K562 (cell line): ENCODE measurements around the gene ARFGEF3. TPM values are rescaled to one million over a fixed set of nuclear protein-coding genes. Genes with fewer than 3 reads are reported as not detected.

Source experiments
- ATAC-seq: fragments of 200-7000 bp; cut with Tn5 transposase; 3 replicates; pipeline ENCODE4 v1.9.1; 2020; ENCODE audit warnings: moderate library complexity
- BruUV-seq: library from RNA; stranded (reverse); fragments of 400-500 nt; replicated peaks from 2 replicates; lab custom pipeline; 2021; lab: Mats Ljungman, UMichigan
- CTCF ChIA-PET: fragments of 300-600 bp; formaldehyde crosslinking; extraction: SDS; loops from one replicate; lab custom pipeline; 2021; ENCODE audit warnings: low intra/inter-chr PET ratio; lab: Yijun Ruan, JAX
- POLR2A ChIA-PET: fragments of 300-600, 350-650 bp; sonication (Branson Sonifier 250); formaldehyde crosslinking; extraction: SDS; loops from one replicate; lab custom pipeline; 2021; ENCODE audit warnings: antibody characterized with exemption, inconsistent platforms; lab: Yijun Ruan, JAX
- DNase-seq, 4 experiments: peaks; one replicate each; pipeline versions ENCODE4 v3.0.0 to v3.0.0-alpha.2; 2011 to 2018; ENCODE audit warnings: low spot score in 3 of 4, mixed read lengths in 3 of 4; ENCODE audit errors: extremely low read depth in 1 of 4
- FAIRE-seq: peaks from 2 replicates; lab custom pipeline; 2011; peaks lifted over from hg19 to GRCh38; lab: Jason Lieb, UNC
- H2AFZ ChIP-seq: 2 replicates; pipeline ENCODE4 v1.6.0; 2011; ENCODE audit warnings: low read depth, low read length, control low read depth, inconsistent platforms
- H3K27ac ChIP-seq: fragments of 200-600 bp; 3 replicates; pipeline ENCODE4 v1.8.0; 2011; ENCODE audit warnings: low read depth, mild to moderate bottlenecking, control low read depth, inconsistent platforms, low read length, moderate library complexity, mixed read lengths; ENCODE audit errors: extremely low read depth
- H3K27me3 ChIP-seq, 2 experiments: fragments of 300-600 bp in 1 of 2; 2 replicates in 1 of 2; 3 replicates in 1 of 2; pipeline versions ENCODE4 v1.6.0 to v1.8.0; 2011; ENCODE audit warnings: inconsistent platforms in 2 of 2, low read length in 2 of 2, mild to moderate bottlenecking in 1 of 2, mixed read lengths in 1 of 2, moderate library complexity in 1 of 2; ENCODE audit not compliant: control insufficient read depth in 2 of 2, insufficient read depth in 2 of 2
- H3K36me3 ChIP-seq: fragments of 300-600 bp; 3 replicates; pipeline ENCODE4 v1.8.0; 2011; ENCODE audit warnings: mild to moderate bottlenecking, low read length, inconsistent platforms; ENCODE audit not compliant: control insufficient read depth, insufficient read depth
- H3K4me1 ChIP-seq, 2 experiments: fragments of 200-600 bp in 1 of 2; replicated peaks in 1 of 2; 2 replicates in 1 of 2; 3 replicates in 1 of 2; pipeline versions ENCODE4 v1.5.1 to v1.8.0; 2011; ENCODE audit warnings: inconsistent platforms in 2 of 2, low read length in 2 of 2, mild to moderate bottlenecking in 1 of 2, mixed read lengths in 1 of 2, moderate library complexity in 1 of 2; ENCODE audit not compliant: control insufficient read depth in 2 of 2, insufficient read depth in 2 of 2
- H3K4me2 ChIP-seq: 2 replicates; pipeline ENCODE4 v1.6.1; 2011; ENCODE audit warnings: low read length, control low read depth, inconsistent platforms, mixed read lengths; ENCODE audit not compliant: insufficient read depth
- H3K4me3 ChIP-seq: fragments of 200-600 bp; sonication (generic), shearing (Covaris generic); 2 replicates; pipeline ENCODE4 v1.5.1; 2016; ENCODE audit warnings: control low read depth, inconsistent platforms
- H3K79me2 ChIP-seq: fragments of 200-600 bp; 3 replicates; pipeline ENCODE4 v1.8.0; 2011; ENCODE audit warnings: low read length, inconsistent platforms; ENCODE audit not compliant: control insufficient read depth, insufficient read depth
- H3K9ac ChIP-seq, 2 experiments: 2 replicates each; pipeline versions ENCODE4 v1.6.0 to v1.6.1; 2011; ENCODE audit warnings: low read depth in 2 of 2, low read length in 2 of 2, control low read depth in 1 of 2, inconsistent platforms in 1 of 2, mild to moderate bottlenecking in 1 of 2, mixed read lengths in 1 of 2; ENCODE audit not compliant: insufficient read depth in 1 of 2
- H3K9me1 ChIP-seq: one replicate; pipeline ENCODE4 v1.6.0; 2011; ENCODE audit warnings: inconsistent platforms, mild to moderate bottlenecking, low read length, moderate library complexity; ENCODE audit not compliant: control insufficient read depth, insufficient read depth
- H3K9me3 ChIP-seq: replicated peaks from 2 replicates; pipeline ENCODE4 v1.5.1; 2011; ENCODE audit warnings: low read depth, low read length, inconsistent platforms; ENCODE audit not compliant: control insufficient read depth, insufficient read depth
- H4K20me1 ChIP-seq: replicated peaks from 2 replicates; pipeline ENCODE4 v1.6.1; 2011; ENCODE audit warnings: low read length, inconsistent platforms, mixed read lengths; ENCODE audit not compliant: control insufficient read depth, insufficient read depth
- CEBPB ChIP-seq: fragments of 450-650 bp; IDR thresholded peaks from 2 replicates; pipeline ENCODE4 v1.6.1; 2016; ENCODE audit warnings: missing genetic modification characterization, missing compliant biosample characterization
- CEBPG ChIP-seq, 3 experiments: fragments of 200-800 bp in 1 of 3; sonication (Bioruptor generic) in 1 of 3; sonication (generic) in 1 of 3; formaldehyde crosslinking in 1 of 3; IDR thresholded peaks in 2 of 3; conservative IDR thresholded peaks in 1 of 3; 2 replicates each; pipeline versions ENCODE4 v1.6.1 to v1.8.0; 2016 to 2022; ENCODE audit warnings: missing compliant biosample characterization in 2 of 3, missing genetic modification characterization in 2 of 3, mild to moderate bottlenecking in 1 of 3, missing genetic modification reagents in 1 of 3
- CHD4 ChIP-seq: fragments of 200-600 bp; sonication (generic); IDR thresholded peaks from 3 replicates; pipeline ENCODE4 v1.6.1; 2012; ENCODE audit warnings: low read depth, mild to moderate bottlenecking, mixed read lengths, low read length, inconsistent platforms; ENCODE audit not compliant: insufficient read depth, insufficient replicate concordance, poor library complexity, severe bottlenecking
- GTF3C2 ChIP-seq: IDR thresholded peaks from 3 replicates; pipeline ENCODE4 v1.6.1; 2011; ENCODE audit warnings: borderline replicate concordance, mild to moderate bottlenecking, moderate library complexity; ENCODE audit not compliant: insufficient read length; ENCODE audit errors: extremely low read depth
- in situ Hi-C: fragments of 300-500 bp; cut with MboI; formaldehyde crosslinking; loops from 4 replicates; pipeline ENCODE4 v1.15.0; 2018; ENCODE audit warnings: inconsistent platforms, mixed read lengths
- intact Hi-C: fragments of 100-400 bp; cut with micrococcal nuclease; formaldehyde crosslinking; loops from 2 replicates; pipeline ENCODE4 v1.14.2; 2022
- polyA plus RNA-seq, 8 experiments: library from polyadenylated mRNA; depleted of rRNA in 4 of 8; stranded (reverse) in 5 of 8; unstranded in 3 of 8; fragments of >200 nt; fragmentation: Nextera tagmentation in 2 of 8; fragmentation: Illumina TruSeq in 1 of 8; extraction: Ambion mirVana in 2 of 8; extraction: Trizol in 1 of 8; gene quantifications; 2 replicates each; pipeline versions ENCODE4 v1.2.1 to v1.2.3, GENCODE V29; 2011 to 2014; ENCODE audit warnings: inconsistent platforms in 1 of 8, missing spikeins in 1 of 8
- total RNA-seq, 7 experiments: library from RNA; depleted of rRNA in 6 of 7; stranded (reverse); fragments of >200 nt in 6 of 7; fragmentation: Illumina TruSeq in 2 of 7; extraction: Trizol in 2 of 7; gene quantifications; 2 replicates each; pipeline versions ENCODE4 v1.2.1 to v1.2.3, GENCODE V29; 2011 to 2021; ENCODE audit warnings: low replicate concordance in 1 of 7

ARFGEF3 gene
- total and polyA plus RNA-seq, 9 of the 15 experiments (the other 6 are each of a cell fraction or from before 2014, with no cell fraction given), result under 0.01 to 0.02 TPM; not detected in 7

- ChIA-PET POLR2A (no interaction called here), CTCF (no interaction called here)
- intact Hi-C loops, result no loop called here
Measured at GRCh38 chr6:138377042-138377441, 215.3 kb downstream of the ARFGEF3 start.

More at GRCh38 chr6:138377042-138377441, 215.3 kb downstream of the ARFGEF3 start:
- H3K9ac ChIP-seq, result no peak overlapping the region
- H3K36me3 ChIP-seq, result no peaks in the 10 kb centered on the region
- ATAC-seq (no peak), DNase-seq (no peak), FAIRE-seq (no peak)
- H3K9me3 ChIP-seq, result no peaks in the 10 kb centered on the region
- no peaks in the 10 kb centered on the region for H4K20me1 ChIP-seq
- no peak overlapping the region for H3K4me2 ChIP-seq
- H2AFZ ChIP-seq, result no peak overlapping the region
- no peaks in the 10 kb centered on the region for H3K9me1 ChIP-seq
- no peak overlapping the region for H3K27ac ChIP-seq
- BruUV-seq, result no TSS peak
- no peak overlapping the region for H3K4me3 ChIP-seq
- in situ Hi-C loops, result no loop called here
- TF ChIP-seq GTF3C2 (no peak), CEBPG (CRISPR knock-in tag; IDR thresholded peaks at IDR 0.05) (no peak), CEBPG (tag; conservative IDR thresholded peaks at IDR 0.05 in 1 of 2, IDR thresholded peaks at IDR 0.05 in 1 of 2) (peak in 1 of 2 experiments; percentile 69; a peak in 1 of 4 replicates), CEBPB (tag) (peak; percentile 55; the same call in 1 of the 2 replicates), CHD4 (no peak)
- H3K27me3 ChIP-seq, result peaks cover 8 to 10% of the 10 kb centered on the region in 2 experiments; a peak in 4 of 5 replicates
- no peaks in the 10 kb centered on the region for H3K79me2 ChIP-seq
- H3K4me1 ChIP-seq, result peaks cover under 1 to 1% of the 10 kb centered on the region in 2 experiments; a peak in 3 of 5 replicates
